Brain microvascular endothelial cell (primary cell): ENCODE results near the gene C11orf52.

ENCODE experiments used
- DNase-seq: peaks from one replicate; pipeline ENCODE4 v3.0.0-alpha.2; 2020
- H3K27ac ChIP-seq: fragments of 250-450 bp; sonication (Bioruptor Pico); 2 replicates; pipeline ENCODE4 v1.5.1; 2020; ENCODE audit warnings: mild to moderate bottlenecking, moderate library complexity
- H3K27me3 ChIP-seq: fragments of 250-450 bp; sonication (Bioruptor Pico); replicated peaks from 2 replicates; pipeline ENCODE4 v1.5.1; 2020; ENCODE audit warnings: mild to moderate bottlenecking
- H3K36me3 ChIP-seq: fragments of 250-450 bp; sonication (Bioruptor Pico); replicated peaks from 2 replicates; pipeline ENCODE4 v1.5.1; 2020; ENCODE audit warnings: mild to moderate bottlenecking
- H3K4me3 ChIP-seq: 2 replicates; pipeline ENCODE4 v1.5.1; 2011; ENCODE audit warnings: low read depth, mild to moderate bottlenecking, control low read depth, low read length, moderate library complexity
- in situ Hi-C: cut with HindIII; loops from 2 replicates; pipeline ENCODE4 v1.10.0; 2017; ENCODE audit warnings: low sequenced_read_pairs, low pct_ligation_motif_present
- TF ChIP-seq, protein P1 (sequence below): IDR thresholded peaks from 2 replicates; pipeline ENCODE4 v1.5.1; 2011; ENCODE audit warnings: low read depth, mild to moderate bottlenecking, moderate library complexity, low read length, control low read depth, inconsistent platforms; ENCODE audit errors: missing control alignments

C11orf52 gene

GRCh38 chr11:111949519-111950426, 31.1 kb downstream of the C11orf52 start:
- in situ Hi-C loops, result no loop called here
- H3K27me3 ChIP-seq, result no peaks in the 10 kb centered on the region
- H3K36me3 ChIP-seq, result no peaks in the 10 kb centered on the region
- TF ChIP-seq, protein P1, sequence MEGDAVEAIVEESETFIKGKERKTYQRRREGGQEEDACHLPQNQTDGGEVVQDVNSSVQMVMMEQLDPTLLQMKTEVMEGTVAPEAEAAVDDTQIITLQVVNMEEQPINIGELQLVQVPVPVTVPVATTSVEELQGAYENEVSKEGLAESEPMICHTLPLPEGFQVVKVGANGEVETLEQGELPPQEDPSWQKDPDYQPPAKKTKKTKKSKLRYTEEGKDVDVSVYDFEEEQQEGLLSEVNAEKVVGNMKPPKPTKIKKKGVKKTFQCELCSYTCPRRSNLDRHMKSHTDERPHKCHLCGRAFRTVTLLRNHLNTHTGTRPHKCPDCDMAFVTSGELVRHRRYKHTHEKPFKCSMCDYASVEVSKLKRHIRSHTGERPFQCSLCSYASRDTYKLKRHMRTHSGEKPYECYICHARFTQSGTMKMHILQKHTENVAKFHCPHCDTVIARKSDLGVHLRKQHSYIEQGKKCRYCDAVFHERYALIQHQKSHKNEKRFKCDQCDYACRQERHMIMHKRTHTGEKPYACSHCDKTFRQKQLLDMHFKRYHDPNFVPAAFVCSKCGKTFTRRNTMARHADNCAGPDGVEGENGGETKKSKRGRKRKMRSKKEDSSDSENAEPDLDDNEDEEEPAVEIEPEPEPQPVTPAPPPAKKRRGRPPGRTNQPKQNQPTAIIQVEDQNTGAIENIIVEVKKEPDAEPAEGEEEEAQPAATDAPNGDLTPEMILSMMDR, result no peak
- no peak for DNase-seq
- H3K27ac ChIP-seq, result no peak overlapping the region
- H3K4me3 ChIP-seq, result no peak overlapping the region

DNA sequence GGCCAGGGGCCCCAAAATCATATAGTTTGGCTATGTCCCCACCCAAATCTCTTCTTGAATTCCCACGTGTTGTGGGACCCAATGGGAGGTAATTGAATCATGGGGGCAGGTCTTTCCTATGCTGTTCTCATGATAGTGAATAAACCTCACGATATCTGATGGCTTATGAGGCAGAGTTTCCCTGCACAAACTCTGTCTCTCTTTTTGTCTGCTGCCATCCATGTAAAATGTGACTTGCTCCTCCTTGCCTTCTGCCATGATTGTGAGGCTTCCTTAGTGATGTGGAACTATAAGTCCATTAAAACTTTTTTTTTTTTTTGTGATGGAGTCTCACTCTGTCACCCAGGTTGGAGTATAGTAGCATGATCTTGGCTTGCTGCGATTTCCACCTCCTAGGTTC, 32.9 kb downstream of the C11orf52 start:
- no peak for DNase-seq
- H3K27ac ChIP-seq, result no peak overlapping the region
- in situ Hi-C loops, result no loop called here
- no peaks in the 10 kb centered on the region for H3K36me3 ChIP-seq
- TF ChIP-seq, protein P1, result no peak
- H3K4me3 ChIP-seq, result no peak overlapping the region
- no peaks in the 10 kb centered on the region for H3K27me3 ChIP-seq

GRCh38 chr11:111954154-111954553, 35.4 kb downstream of the C11orf52 start:
- in situ Hi-C loops, result no loop called here
- Histone ChIP-seq H3K36me3 (no peaks in the 10 kb centered on the region), H3K4me3 (no peak overlapping the region), H3K27ac (no peak overlapping the region), H3K27me3 (no peaks in the 10 kb centered on the region)
- TF ChIP-seq, protein P1, result no peak
- no peak for DNase-seq

GRCh38 chr11:111957663-111958444, 39.1 kb downstream of the C11orf52 start:
- TF ChIP-seq, protein P1, result no peak
- Histone ChIP-seq H3K36me3 (no peaks in the 10 kb centered on the region), H3K27me3 (no peaks in the 10 kb centered on the region), H3K4me3 (no peak overlapping the region), H3K27ac (no peak overlapping the region)
- DNase-seq, result no peak
- in situ Hi-C loops, result no loop called here

- TF ChIP-seq, protein P1, result no peak
- H3K4me3 ChIP-seq, result no peak overlapping the region
Observed at GRCh38 chr11:111960916-111961315, 42.2 kb downstream of the C11orf52 start.

More at GRCh38 chr11:111960916-111961315, 42.2 kb downstream of the C11orf52 start:
- in situ Hi-C loops, result no loop called here
- Histone ChIP-seq H3K27me3 (no peaks in the 10 kb centered on the region), H3K36me3 (no peaks in the 10 kb centered on the region), H3K27ac (no peak overlapping the region)
- no peak for DNase-seq
